ENCODE results near the gene SEMA4G. TPM values are rescaled to one million over a fixed set of nuclear protein-coding genes. Genes with fewer than 3 reads are reported as not detected.

The SEMA4G gene
- total RNA-seq, 2 experiments from 2014 or later, result 0.21 to 0.41 TPM

- Histone ChIP-seq H2AFZ (ENCODE audit: low read length) (peak overlapping the region; percentile 91; the same call in 1 of the 2 replicates), H3K4me1 (ENCODE audit: insufficient read depth, low read length, poor library complexity, severe bottlenecking) (peaks cover 25% of the 10 kb centered on the region), H4K20me1 (ENCODE audit: insufficient read depth, low read length) (no peaks in the 10 kb centered on the region), H3K4me3 (ENCODE audit: low read depth, low read length, poor library complexity, severe bottlenecking) (peak overlapping the region; percentile 90), H3K27ac (ENCODE audit: low read depth, low read length, poor library complexity, severe bottlenecking) (peak overlapping the region; percentile 63), H3K9me2 (ENCODE audit: insufficient read depth, low read length) (no peaks in the 10 kb centered on the region), H3K4me2 (ENCODE audit: low read length) (peak overlapping the region; percentile 99), H3K36me3 (ENCODE audit: insufficient read depth, low read length) (peaks cover 24% of the 10 kb centered on the region; the same call in 1 of the 2 replicates), H3K9me3 (ENCODE audit: low read length) (no peaks in the 10 kb centered on the region), H3K79me2 (ENCODE audit: insufficient read depth, low read depth, low read length) (no peaks in the 10 kb centered on the region)
- no peak for TF ChIP-seq EZH2phosphoT487 (IDR thresholded peaks at IDR 0.05; ENCODE audit: borderline replicate concordance, low read depth, low read length)
- no peak for TF ChIP-seq CTCF (conservative IDR thresholded peaks at IDR 0.05; ENCODE audit: low read length)
- ChIA-PET POLR2A (no interaction called here), CTCF (ENCODE audit: unreplicated experiment) (interaction anchor here (0.8 to 1.5 kb wide), 2 partner anchors 16 to 19 kb away, joined by 3 read pairs; no protein-coding TSS in a partner anchor)
- DNase-seq (ENCODE audit: low spot score), result peak; percentile 73
- BruUV-seq (replicated peaks), result no TSS peak
- intact Hi-C loops (cut with micrococcal nuclease; ENCODE audit: unreplicated experiment), result loop anchor here (1.0 kb wide), 1 partner anchor 16 kb away; no protein-coding TSS in a partner anchor
Observed at GRCh38 chr10:100998183-100998990, 29.1 kb downstream of the SEMA4G start.

GRCh38 chr10:100998991-100999741 is 29.9 kb downstream of the SEMA4G start:
- Histone ChIP-seq H3K36me3 (ENCODE audit: insufficient read depth, low read length) (peaks cover 17% of the 10 kb centered on the region; the same call in 1 of the 2 replicates), H3K4me1 (ENCODE audit: insufficient read depth, low read length, poor library complexity, severe bottlenecking) (peaks cover 25% of the 10 kb centered on the region), H4K20me1 (ENCODE audit: insufficient read depth, low read length) (no peaks in the 10 kb centered on the region), H3K9me3 (ENCODE audit: low read length) (no peaks in the 10 kb centered on the region), H3K79me2 (ENCODE audit: insufficient read depth, low read depth, low read length) (no peaks in the 10 kb centered on the region), H3K4me2 (ENCODE audit: low read length) (peak overlapping the region; percentile 99), H2AFZ (ENCODE audit: low read length) (peak overlapping the region; percentile 38; the same call in 1 of the 2 replicates), H3K27ac (ENCODE audit: low read depth, low read length, poor library complexity, severe bottlenecking) (peak overlapping the region; percentile 63), H3K4me3 (ENCODE audit: low read depth, low read length, poor library complexity, severe bottlenecking) (peak overlapping the region; percentile 90), H3K9me2 (ENCODE audit: insufficient read depth, low read length) (no peaks in the 10 kb centered on the region)
- POLR2A ChIA-PET, result no interaction called here
- no TSS peak for BruUV-seq (replicated peaks)
- intact Hi-C loops (cut with micrococcal nuclease; ENCODE audit: unreplicated experiment), result loop anchor here (1.0 kb wide), 1 partner anchor 15 kb away; no protein-coding TSS in a partner anchor
- CTCF ChIA-PET (ENCODE audit: unreplicated experiment), result interaction anchor here (1.5 kb wide), 1 partner anchor 16 kb away, joined by 3 read pairs; no protein-coding TSS in a partner anchor
- peak; percentile 80 for DNase-seq (ENCODE audit: low spot score)
- TF ChIP-seq EZH2phosphoT487 (IDR thresholded peaks at IDR 0.05; ENCODE audit: borderline replicate concordance, low read depth, low read length) (no peak), CTCF (conservative IDR thresholded peaks at IDR 0.05; ENCODE audit: low read length) (peak; percentile 86)

Data from OCI-LY7 (cell line).